Renal cortex interstitium (tissue), 11 donors: ENCODE data around the gene ZNF366. TPM values are rescaled to one million over a fixed set of nuclear protein-coding genes. Genes with fewer than 3 reads are reported as not detected.
"Not testable (repeated sequence)": the region's sequence is repeated elsewhere in the genome, so short reads cannot be mapped to it uniquely, and the experiment has no call there.

Experiments used
- DNase-seq, 11 donors: peaks; one replicate each; pipeline ENCODE4 v3.0.0-alpha.2; 2013; ENCODE audit warnings: low read depth in 9 of 11, low spot score in 4 of 11; ENCODE audit errors: extremely low read depth in 1 of 11
- polyA plus RNA-seq, 3 donors: library from polyadenylated mRNA; unstranded; fragments of 120-200 nt; gene quantifications; one replicate each; pipeline ENCODE4 v1.2.1, GENCODE V29; 2013; ENCODE audit not compliant: insufficient read length in 3 of 3

ZNF366 gene
- polyA plus RNA-seq, 3 donors = 3.5 to 4.2 (median 3.8) TPM

GRCh38 chr5:72427488-72428437, 79.4 kb downstream of the ZNF366 start:
- DNase-seq = peak in 3 of 11 donors; percentile 16 to 30 (median 22)

- no peak for DNase-seq
Observed at GRCh38 chr5:72427016-72427415, 80.2 kb downstream of the ZNF366 start.

GRCh38 chr5:72426019-72426418, 81.2 kb downstream of the ZNF366 start:
- no peak for DNase-seq

- no peak for DNase-seq
Observed at GRCh38 chr5:72418271-72418670, 88.9 kb downstream of the ZNF366 start.

GRCh38 chr5:72417333-72418062, 89.7 kb downstream of the ZNF366 start:
- no peak for DNase-seq

- no peak for DNase-seq
Observed at GRCh38 chr5:72415616-72416325, 91.4 kb downstream of the ZNF366 start.

- no peak for DNase-seq
Observed at GRCh38 chr5:72412283-72413055, 94.7 kb downstream of the ZNF366 start.

GRCh38 chr5:72410688-72411295, 96.4 kb downstream of the ZNF366 start:
- DNase-seq = no peak

- DNase-seq = peak in 2 of 11 donors; percentile 8 to 38
Observed at GRCh38 chr5:72408603-72409002, 98.6 kb downstream of the ZNF366 start.

GRCh38 chr5:72408127-72408526, 99.1 kb downstream of the ZNF366 start:
- no peak for DNase-seq

GRCh38 chr5:72407541-72407940, 99.7 kb downstream of the ZNF366 start:
- no peak for DNase-seq

- no peak for DNase-seq
Observed at GRCh38 chr5:72407078-72407477, 100.1 kb downstream of the ZNF366 start.

GRCh38 chr5:72404771-72405170, 102.4 kb downstream of the ZNF366 start:
- not testable (repeated sequence) for DNase-seq

- DNase-seq = no peak
Observed at GRCh38 chr5:72402959-72403628, 104.1 kb downstream of the ZNF366 start.

GRCh38 chr5:72402381-72402890, 104.8 kb downstream of the ZNF366 start:
- no peak for DNase-seq

- no peak for DNase-seq
Observed at GRCh38 chr5:72400950-72401349, 106.3 kb downstream of the ZNF366 start.

- no peak for DNase-seq
Observed at GRCh38 chr5:72397836-72398235, 109.4 kb downstream of the ZNF366 start.

GRCh38 chr5:72394688-72395087, 112.5 kb downstream of the ZNF366 start:
- DNase-seq = no peak
